Gastrocnemius medialis (tissue), 4 donors: ENCODE data around the gene PTPRQ. TPM values are rescaled to one million over a fixed set of nuclear protein-coding genes. Genes with fewer than 3 reads are reported as not detected.
A peak's percentile ranks its signal among the peaks of the same experiment; 100 is the strongest.

Experiments used
- ATAC-seq, 2 donors: fragments of 150-250 bp; one replicate each; pipeline ENCODE4 v1.9.1; 2016
- DNase-seq, 2 donors: peaks; one replicate each; pipeline ENCODE4 v3.0.0-alpha.2; 2019
- H3K27ac ChIP-seq, 4 donors: fragments of 200-600 bp; sonication (generic); 1 replicate in 1 of 4; 2 replicates in 3 of 4; pipeline ENCODE4 v1.5.1; 2016 to 2018; ENCODE audit warnings: mild to moderate bottlenecking in 2 of 4, moderate library complexity in 1 of 4
- H3K27me3 ChIP-seq, 3 donors: fragments of 200-600 bp; sonication (generic) in 2 of 3; 1 replicate in 1 of 3; 2 replicates in 2 of 3; pipeline versions ENCODE4 v1.5.1 to v1.6.0; 2016 to 2019; ENCODE audit warnings: mild to moderate bottlenecking in 1 of 3, moderate library complexity in 1 of 3
- H3K36me3 ChIP-seq, 2 donors: fragments of 200-600 bp; sonication (generic) in 1 of 2; one replicate each; pipeline ENCODE4 v1.5.1; 2017 to 2018
- H3K4me1 ChIP-seq, 2 donors: fragments of 200-600 bp; sonication (generic) in 1 of 2; one replicate each; pipeline ENCODE4 v1.5.1; 2016 to 2017; ENCODE audit warnings: mild to moderate bottlenecking in 2 of 2
- H3K4me3 ChIP-seq, 4 donors: fragments of 200-600 bp; sonication (generic) in 3 of 4; 1 replicate in 1 of 4; 2 replicates in 3 of 4; pipeline ENCODE4 v1.5.1; 2016 to 2019; ENCODE audit warnings: mild to moderate bottlenecking in 2 of 4
- H3K9me3 ChIP-seq, 3 donors: fragments of 200-600 bp; sonication (generic) in 2 of 3; 1 replicate in 1 of 3; 2 replicates in 2 of 3; pipeline ENCODE4 v1.5.1; 2016 to 2019
- CTCF ChIP-seq, 5 experiments: fragments of 450-650 bp in 3 of 5; fragments of 200-600 bp in 2 of 5; sonication (generic) in 2 of 5; IDR thresholded peaks in 4 of 5; conservative IDR thresholded peaks in 1 of 5; 1 replicate in 4 of 5; 2 replicates in 1 of 5; pipeline ENCODE4 v1.5.1; 2016 to 2019; ENCODE audit warnings: antibody characterized with exemption in 5 of 5, mild to moderate bottlenecking in 3 of 5, moderate library complexity in 3 of 5
- POLR2A ChIP-seq, 2 donors: fragments of 450-650 bp; IDR thresholded peaks; one replicate each; pipeline ENCODE4 v1.6.1; 2017; ENCODE audit warnings: antibody characterized with exemption in 2 of 2, mild to moderate bottlenecking in 2 of 2, moderate library complexity in 2 of 2
- in situ Hi-C, 4 donors: fragments of 200-750 bp; cut with MboI; loops; one replicate each; pipeline versions ENCODE4 v1.15.0 to v1.8.0; 2017; ENCODE audit warnings: low sequenced_read_pairs in 4 of 4
- intact Hi-C: fragments of 100-400 bp; cut with DNase I; formaldehyde crosslinking; loops from one replicate; pipeline ENCODE4 v1.15.1; 2023; ENCODE audit warnings: low total_unique reads
- total RNA-seq, 4 donors: library from RNA; depleted of rRNA; stranded (reverse); fragments of >200 nt; gene quantifications; one replicate each; pipeline versions ENCODE4 v1.1.0 to v1.2.3, GENCODE V29; 2016

PTPRQ gene
- total RNA-seq, 4 donors from 2014 or later: 0.02 to 0.91 (median 0.46) TPM; not detected in 1

- DNase-seq (no peak), ATAC-seq (no peak)
- Histone ChIP-seq H3K4me1 (peaks cover 12 to 19% of the 10 kb centered on the region in 2 donors), H3K27me3 (no peaks in the 10 kb centered on the region), H3K36me3 (no peaks in the 10 kb centered on the region), H3K27ac (no peak overlapping the region), H3K4me3 (no peak overlapping the region), H3K9me3 (no peaks in the 10 kb centered on the region)
- intact Hi-C loops: loop anchor here (10.0 kb wide), 1 partner anchor 147 kb away; no protein-coding TSS in a partner anchor
- TF ChIP-seq CTCF (IDR thresholded peaks at IDR 0.05 in 4 of 5, conservative IDR thresholded peaks at IDR 0.05 in 1 of 5) (no peak), POLR2A (IDR thresholded peaks at IDR 0.05) (no peak)
- in situ Hi-C loops: loop anchor here in 1 of 4 donors (10.0 kb wide), 1 partner anchor 53 kb away; no protein-coding TSS in a partner anchor
These were observed 178.2 kb downstream of the PTPRQ start for GRCh38 chr12:80622271-80622670.

GRCh38 chr12:80625051-80625450 is 181.0 kb downstream of the PTPRQ start:
- intact Hi-C loops (loop anchor here (5.0 to 10.0 kb wide), 2 partner anchors 52 to 150 kb away; no protein-coding TSS in a partner anchor), in situ Hi-C loops (loop anchor here in 1 of 4 donors (10.0 kb wide), 1 partner anchor 50 kb away; no protein-coding TSS in a partner anchor)
- no peak overlapping the region for H3K4me3 ChIP-seq
- no peak for TF ChIP-seq CTCF (IDR thresholded peaks at IDR 0.05 in 4 of 5, conservative IDR thresholded peaks at IDR 0.05 in 1 of 5)
- TF ChIP-seq POLR2A (IDR thresholded peaks at IDR 0.05): no peak
- no peaks in the 10 kb centered on the region for H3K9me3 ChIP-seq
- H3K27ac ChIP-seq: peak overlapping the region; percentile 56 to 74 (median 64)
- ATAC-seq (no peak), DNase-seq (no peak)
- no peaks in the 10 kb centered on the region for H3K36me3 ChIP-seq
- peaks cover 31 to 35% of the 10 kb centered on the region in 2 donors for H3K4me1 ChIP-seq
- no peaks in the 10 kb centered on the region for H3K27me3 ChIP-seq

- Histone ChIP-seq H3K27me3 (no peaks in the 10 kb centered on the region), H3K36me3 (no peaks in the 10 kb centered on the region), H3K4me1 (peaks cover 31 to 35% of the 10 kb centered on the region in 2 donors), H3K4me3 (no peak overlapping the region), H3K27ac (peak overlapping the region; percentile 56 to 74 (median 64)), H3K9me3 (no peaks in the 10 kb centered on the region)
- in situ Hi-C loops: loop anchor here in 1 of 4 donors (10.0 kb wide), 1 partner anchor 49 kb away; no protein-coding TSS in a partner anchor
- peak in 1 of 2 donors; percentile 33 for ATAC-seq
- TF ChIP-seq POLR2A (IDR thresholded peaks at IDR 0.05): no peak
- no peak for TF ChIP-seq CTCF (IDR thresholded peaks at IDR 0.05 in 4 of 5, conservative IDR thresholded peaks at IDR 0.05 in 1 of 5)
- no peak for DNase-seq
- intact Hi-C loops: loop anchor here (2.0 to 10.0 kb wide), 3 partner anchors 51 to 151 kb away; no protein-coding TSS in a partner anchor
These were observed 181.9 kb downstream of the PTPRQ start for GRCh38 chr12:80625901-80626300.

GRCh38 chr12:80627782-80628181 is 183.7 kb downstream of the PTPRQ start:
- ATAC-seq (peak; percentile 91 to 94), DNase-seq (no peak)
- H3K4me3 ChIP-seq: no peak overlapping the region
- TF ChIP-seq POLR2A (IDR thresholded peaks at IDR 0.05) (no peak), CTCF (IDR thresholded peaks at IDR 0.05 in 4 of 5, conservative IDR thresholded peaks at IDR 0.05 in 1 of 5) (no peak)
- peaks cover 31 to 35% of the 10 kb centered on the region in 2 donors for H3K4me1 ChIP-seq
- intact Hi-C loops: loop anchor here (2.0 to 10.0 kb wide), 4 partner anchors 50 to 153 kb away; no protein-coding TSS in a partner anchor
- no peaks in the 10 kb centered on the region for H3K27me3 ChIP-seq
- no peaks in the 10 kb centered on the region for H3K36me3 ChIP-seq
- in situ Hi-C loops: loop anchor here in 1 of 4 donors (10.0 kb wide), 1 partner anchor 47 kb away; no protein-coding TSS in a partner anchor
- H3K27ac ChIP-seq: peak overlapping the region; percentile 56 to 74 (median 64)
- H3K9me3 ChIP-seq: no peaks in the 10 kb centered on the region
